Gastrocnemius medialis (tissue), 4 donors: ENCODE results near the gene SKIC8. TPM values are rescaled to one million over a fixed set of nuclear protein-coding genes. Genes with fewer than 3 reads are reported as not detected.

Experiments used
- ATAC-seq, 2 donors: fragments of 150-250 bp; one replicate each; pipeline ENCODE4 v1.9.1; 2016
- DNase-seq, 2 donors: peaks; one replicate each; pipeline ENCODE4 v3.0.0-alpha.2; 2019
- H3K27ac ChIP-seq, 4 donors: fragments of 200-600 bp; sonication (generic); 1 replicate in 1 of 4; 2 replicates in 3 of 4; pipeline ENCODE4 v1.5.1; 2016 to 2018; ENCODE audit warnings: mild to moderate bottlenecking in 2 of 4, moderate library complexity in 1 of 4
- H3K27me3 ChIP-seq, 3 donors: fragments of 200-600 bp; sonication (generic) in 2 of 3; 1 replicate in 1 of 3; 2 replicates in 2 of 3; pipeline versions ENCODE4 v1.5.1 to v1.6.0; 2016 to 2019; ENCODE audit warnings: mild to moderate bottlenecking in 1 of 3, moderate library complexity in 1 of 3
- H3K36me3 ChIP-seq, 2 donors: fragments of 200-600 bp; sonication (generic) in 1 of 2; one replicate each; pipeline ENCODE4 v1.5.1; 2017 to 2018
- H3K4me1 ChIP-seq, 2 donors: fragments of 200-600 bp; sonication (generic) in 1 of 2; one replicate each; pipeline ENCODE4 v1.5.1; 2016 to 2017; ENCODE audit warnings: mild to moderate bottlenecking in 2 of 2
- H3K4me3 ChIP-seq, 4 donors: fragments of 200-600 bp; sonication (generic) in 3 of 4; 1 replicate in 1 of 4; 2 replicates in 3 of 4; pipeline ENCODE4 v1.5.1; 2016 to 2019; ENCODE audit warnings: mild to moderate bottlenecking in 2 of 4
- H3K9me3 ChIP-seq, 3 donors: fragments of 200-600 bp; sonication (generic) in 2 of 3; 1 replicate in 1 of 3; 2 replicates in 2 of 3; pipeline ENCODE4 v1.5.1; 2016 to 2019
- CTCF ChIP-seq, 5 experiments: fragments of 450-650 bp in 3 of 5; fragments of 200-600 bp in 2 of 5; sonication (generic) in 2 of 5; IDR thresholded peaks in 4 of 5; conservative IDR thresholded peaks in 1 of 5; 1 replicate in 4 of 5; 2 replicates in 1 of 5; pipeline ENCODE4 v1.5.1; 2016 to 2019; ENCODE audit warnings: antibody characterized with exemption in 5 of 5, mild to moderate bottlenecking in 3 of 5, moderate library complexity in 3 of 5
- POLR2A ChIP-seq, 2 donors: fragments of 450-650 bp; IDR thresholded peaks; one replicate each; pipeline ENCODE4 v1.6.1; 2017; ENCODE audit warnings: antibody characterized with exemption in 2 of 2, mild to moderate bottlenecking in 2 of 2, moderate library complexity in 2 of 2
- in situ Hi-C, 4 donors: fragments of 200-750 bp; cut with MboI; loops; one replicate each; pipeline versions ENCODE4 v1.15.0 to v1.8.0; 2017; ENCODE audit warnings: low sequenced_read_pairs in 4 of 4
- intact Hi-C: fragments of 100-400 bp; cut with DNase I; formaldehyde crosslinking; loops from one replicate; pipeline ENCODE4 v1.15.1; 2023; ENCODE audit warnings: low total_unique reads
- total RNA-seq, 4 donors: library from RNA; depleted of rRNA; stranded (reverse); fragments of >200 nt; gene quantifications; one replicate each; pipeline versions ENCODE4 v1.1.0 to v1.2.3, GENCODE V29; 2016

SKIC8 gene
- total RNA-seq, 4 donors from 2014 or later = 36.9 to 48.6 (median 42.7) TPM

GRCh38 chr15:78315686-78316282 lies 16.4 kb upstream of the SKIC8 start:
- in situ Hi-C loops (no loop called here), intact Hi-C loops (no loop called here)
- TF ChIP-seq CTCF (IDR thresholded peaks at IDR 0.05 in 4 of 5, conservative IDR thresholded peaks at IDR 0.05 in 1 of 5) = no peak
- TF ChIP-seq POLR2A (IDR thresholded peaks at IDR 0.05) = no peak
- H3K9me3 ChIP-seq = no peaks in the 10 kb centered on the region
- no peak for DNase-seq
- no peaks in the 10 kb centered on the region for H3K36me3 ChIP-seq
- H3K4me3 ChIP-seq = no peak overlapping the region
- no peak overlapping the region for H3K27ac ChIP-seq
- no peaks in the 10 kb centered on the region for H3K27me3 ChIP-seq
- no peak for ATAC-seq
- peaks cover 5 to 8% of the 10 kb centered on the region in 2 donors for H3K4me1 ChIP-seq

GRCh38 chr15:78314181-78314581 lies 14.8 kb upstream of the SKIC8 start:
- Histone ChIP-seq H3K36me3 (no peaks in the 10 kb centered on the region), H3K27ac (no peak overlapping the region), H3K4me1 (peaks cover 5 to 8% of the 10 kb centered on the region in 2 donors), H3K9me3 (no peaks in the 10 kb centered on the region), H3K4me3 (no peak overlapping the region), H3K27me3 (no peaks in the 10 kb centered on the region)
- intact Hi-C loops (no loop called here), in situ Hi-C loops (no loop called here)
- TF ChIP-seq POLR2A (IDR thresholded peaks at IDR 0.05) = no peak
- no peak for TF ChIP-seq CTCF (IDR thresholded peaks at IDR 0.05 in 4 of 5, conservative IDR thresholded peaks at IDR 0.05 in 1 of 5)
- DNase-seq (no peak), ATAC-seq (no peak)

GRCh38 chr15:78313383-78313782 lies 14.0 kb upstream of the SKIC8 start:
- no peaks in the 10 kb centered on the region for H3K9me3 ChIP-seq
- H3K4me3 ChIP-seq = no peak overlapping the region
- intact Hi-C loops = no loop called here
- no peak for DNase-seq
- H3K27ac ChIP-seq = no peak overlapping the region
- no peaks in the 10 kb centered on the region for H3K27me3 ChIP-seq
- ATAC-seq = no peak
- in situ Hi-C loops = no loop called here
- H3K4me1 ChIP-seq = peaks cover 5 to 8% of the 10 kb centered on the region in 2 donors
- no peaks in the 10 kb centered on the region for H3K36me3 ChIP-seq
- TF ChIP-seq CTCF (IDR thresholded peaks at IDR 0.05 in 4 of 5, conservative IDR thresholded peaks at IDR 0.05 in 1 of 5) (no peak), POLR2A (IDR thresholded peaks at IDR 0.05) (no peak)

GRCh38 chr15:78312957-78313356 lies 13.5 kb upstream of the SKIC8 start:
- in situ Hi-C loops (no loop called here), intact Hi-C loops (no loop called here)
- peaks cover 5 to 8% of the 10 kb centered on the region in 2 donors for H3K4me1 ChIP-seq
- no peaks in the 10 kb centered on the region for H3K27me3 ChIP-seq
- no peak for ATAC-seq
- no peak overlapping the region for H3K4me3 ChIP-seq
- TF ChIP-seq POLR2A (IDR thresholded peaks at IDR 0.05) (no peak), CTCF (IDR thresholded peaks at IDR 0.05 in 4 of 5, conservative IDR thresholded peaks at IDR 0.05 in 1 of 5) (no peak)
- no peaks in the 10 kb centered on the region for H3K36me3 ChIP-seq
- no peak overlapping the region for H3K27ac ChIP-seq
- no peak for DNase-seq
- no peaks in the 10 kb centered on the region for H3K9me3 ChIP-seq

GRCh38 chr15:78312536-78312935 lies 13.1 kb upstream of the SKIC8 start:
- Histone ChIP-seq H3K9me3 (no peaks in the 10 kb centered on the region), H3K4me1 (peaks cover 5 to 8% of the 10 kb centered on the region in 2 donors), H3K27me3 (no peaks in the 10 kb centered on the region), H3K27ac (no peak overlapping the region), H3K4me3 (no peak overlapping the region), H3K36me3 (no peaks in the 10 kb centered on the region)
- in situ Hi-C loops = no loop called here
- intact Hi-C loops = no loop called here
- TF ChIP-seq POLR2A (IDR thresholded peaks at IDR 0.05) = no peak
- no peak for ATAC-seq
- DNase-seq = no peak
